IMR-90 (cell line): ENCODE measurements around the gene BCCIP. TPM values are rescaled to one million over a fixed set of nuclear protein-coding genes. Genes with fewer than 3 reads are reported as not detected.
A peak's percentile ranks its signal among the peaks of the same experiment; 100 is the strongest.

Experiments
- ATAC-seq: fragments of 200-7000 bp; cut with Tn5 transposase; 2 replicates; pipeline ENCODE4 v1.9.1; 2020; ENCODE audit warnings: low read depth, mild to moderate bottlenecking, moderate library complexity
- Bru-seq: library from RNA; stranded (reverse); fragments of 400-500 nt; gene quantifications from one replicate; lab custom pipeline; 2021; lab: Mats Ljungman, UMichigan
- BruChase-seq, 2 experiments: library from RNA; stranded (reverse); fragments of 400-500 nt; gene quantifications; one replicate each; lab custom pipeline; 2021; lab: Mats Ljungman, UMichigan
- BruUV-seq: library from RNA; stranded (reverse); fragments of 400-500 nt; replicated peaks from 2 replicates; lab custom pipeline; 2021; lab: Mats Ljungman, UMichigan
- CTCF ChIA-PET: fragments of 300-600 bp; formaldehyde crosslinking; extraction: SDS; loops from one replicate; lab custom pipeline; 2021; ENCODE audit warnings: antibody characterized with exemption; lab: Yijun Ruan, JAX
- POLR2A ChIA-PET: fragments of 300-600 bp; sonication (Branson Sonifier 250); formaldehyde crosslinking; loops from one replicate; lab custom pipeline; 2022; ENCODE audit warnings: antibody characterized with exemption; ENCODE audit not compliant: unreplicated experiment; lab: Charles Lee
- DNase-seq: peaks from one replicate; pipeline ENCODE4 v3.0.0; 2013
- H2AFZ ChIP-seq: replicated peaks from 2 replicates; pipeline ENCODE3; 2013; ENCODE audit warnings: low read length, mild to moderate bottlenecking; ENCODE audit not compliant: poor library complexity
- H2AK5ac ChIP-seq: 2 replicates; pipeline ENCODE4 v1.6.1; 2013; ENCODE audit warnings: low read depth, low read length, inconsistent platforms
- H2AK9ac ChIP-seq: replicated peaks from 2 replicates; pipeline ENCODE3; 2013; ENCODE audit warnings: mild to moderate bottlenecking, low read depth, low read length, moderate library complexity; ENCODE audit not compliant: poor library complexity
- H2BK120ac ChIP-seq: 2 replicates; pipeline ENCODE4 v1.6.1; 2013; ENCODE audit warnings: low read depth, low read length, inconsistent platforms
- H2BK15ac ChIP-seq: 3 replicates; pipeline ENCODE4 v1.6.1; 2013; ENCODE audit warnings: low read depth, low read length, inconsistent platforms
- H2BK20ac ChIP-seq: 2 replicates; pipeline ENCODE4 v1.6.1; 2013; ENCODE audit warnings: low read depth, mild to moderate bottlenecking, inconsistent platforms, low read length, moderate library complexity
- H2BK5ac ChIP-seq: 2 replicates; pipeline ENCODE4 v1.6.1; 2013; ENCODE audit warnings: mild to moderate bottlenecking, low read depth, low read length, inconsistent platforms; ENCODE audit not compliant: poor library complexity, severe bottlenecking
- H3K14ac ChIP-seq: replicated peaks from 2 replicates; pipeline ENCODE4 v1.6.1; 2013; ENCODE audit warnings: low read depth, low read length, inconsistent platforms
- H3K18ac ChIP-seq: 2 replicates; pipeline ENCODE4 v1.6.1; 2013; ENCODE audit warnings: low read depth, low read length, control low read depth
- H3K23ac ChIP-seq: 2 replicates; pipeline ENCODE4 v1.6.1; 2013; ENCODE audit warnings: low read depth, low read length, inconsistent platforms
- H3K27ac ChIP-seq: 2 replicates; pipeline ENCODE4 v1.5.1; 2013; ENCODE audit warnings: mild to moderate bottlenecking, control low read depth, low read length; ENCODE audit not compliant: insufficient read depth
- H3K27me3 ChIP-seq: 2 replicates; pipeline ENCODE4 v1.6.1; 2013; ENCODE audit warnings: low read length; ENCODE audit not compliant: control insufficient read depth, insufficient read depth
- H3K36me3 ChIP-seq: 2 replicates; pipeline ENCODE4 v1.6.1; 2013; ENCODE audit warnings: low read length, mixed read lengths; ENCODE audit not compliant: control insufficient read depth, insufficient read depth
- H3K4ac ChIP-seq: 2 replicates; pipeline ENCODE4 v1.6.1; 2013; ENCODE audit warnings: low read depth, low read length, inconsistent platforms
- H3K4me1 ChIP-seq: 2 replicates; pipeline ENCODE4 v1.6.1; 2013; ENCODE audit warnings: low read length, mixed read lengths; ENCODE audit not compliant: control insufficient read depth, insufficient read depth
- H3K4me2 ChIP-seq: 2 replicates; pipeline ENCODE4 v1.6.1; 2013; ENCODE audit warnings: low read depth, mild to moderate bottlenecking, control low read depth, low read length, moderate library complexity
- H3K4me3 ChIP-seq: 2 replicates; pipeline ENCODE4 v1.5.1; 2013; ENCODE audit warnings: low read depth, mild to moderate bottlenecking, control low read depth, low read length, moderate library complexity; ENCODE audit not compliant: insufficient read depth
- H3K56ac ChIP-seq: 2 replicates; pipeline ENCODE4 v1.6.1; 2013; ENCODE audit warnings: low read length, inconsistent platforms; ENCODE audit not compliant: insufficient read depth; ENCODE audit errors: extremely low read depth
- H3K79me1 ChIP-seq, 2 experiments: 2 replicates each; pipeline ENCODE4 v1.6.1; 2013; ENCODE audit warnings: low read length in 2 of 2, inconsistent platforms in 1 of 2, low read depth in 1 of 2
- H3K9ac ChIP-seq: 2 replicates; pipeline ENCODE4 v1.6.1; 2013; ENCODE audit warnings: low read depth, low read length, control low read depth
- H3K9me1 ChIP-seq: 2 replicates; pipeline ENCODE4 v1.6.1; 2013; ENCODE audit warnings: low read length, inconsistent platforms; ENCODE audit not compliant: insufficient read depth
- H3K9me3 ChIP-seq: 2 replicates; pipeline ENCODE4 v1.6.1; 2013; ENCODE audit warnings: low read length; ENCODE audit not compliant: control insufficient read depth, insufficient read depth
- H4K20me1 ChIP-seq: 2 replicates; pipeline ENCODE4 v1.6.1; 2013; ENCODE audit warnings: low read length, inconsistent platforms; ENCODE audit not compliant: insufficient read depth
- H4K5ac ChIP-seq: 2 replicates; pipeline ENCODE4 v1.6.1; 2013; ENCODE audit warnings: mild to moderate bottlenecking, low read depth, low read length, control low read depth
- H4K8ac ChIP-seq, 2 experiments: 2 replicates each; pipeline ENCODE4 v1.6.1; 2013; ENCODE audit warnings: low read depth in 2 of 2, low read length in 2 of 2, control low read depth in 1 of 2, inconsistent platforms in 1 of 2
- H4K91ac ChIP-seq: 2 replicates; pipeline ENCODE4 v1.6.1; 2013; ENCODE audit warnings: low read depth, low read length, inconsistent platforms; ENCODE audit not compliant: insufficient read depth
- BHLHE40 ChIP-seq: fragments of 150-350 bp; IDR thresholded peaks from 2 replicates; pipeline ENCODE4 v1.6.1; 2016; ENCODE audit warnings: mild to moderate bottlenecking, low read depth, low read length
- CHD1 ChIP-seq: IDR thresholded peaks from 2 replicates; pipeline ENCODE4 v1.6.1; 2012; ENCODE audit warnings: low read depth, low read length, improper control_type of control experiment
- MXI1 ChIP-seq: IDR thresholded peaks from 2 replicates; pipeline ENCODE4 v1.6.1; 2012; ENCODE audit warnings: low read depth, mild to moderate bottlenecking, low read length, moderate library complexity, borderline replicate concordance
- POLR2A ChIP-seq: IDR thresholded peaks from 2 replicates; pipeline ENCODE4 v1.6.1; 2012; ENCODE audit warnings: mild to moderate bottlenecking, low read depth, low read length
- SMC3 ChIP-seq: fragments of 150-350 bp; IDR thresholded peaks from 2 replicates; pipeline ENCODE4 v1.6.1; 2016; ENCODE audit warnings: low read depth, mild to moderate bottlenecking, antibody characterized with exemption, low read length, moderate library complexity
- WGBS, 2 experiments: methylation state at CpG; one replicate each; pipeline versions ENCODE4 v1.1.5 to v1.1.7; 2013; ENCODE audit warnings: missing lambda C conversion rate in 2 of 2; ENCODE audit not compliant: insufficient read length in 1 of 2; ENCODE audit errors: extremely low coverage in 2 of 2; 5-methylcytosine and 5-hydroxymethylcytosine counted together
- dilution Hi-C: fragments of 300-500 bp; cut with HindIII; formaldehyde crosslinking; loops from one replicate; pipeline ENCODE4 v1.14.3; 2018; ENCODE audit warnings: low sequenced_read_pairs; ENCODE audit not compliant: unreplicated experiment
- in situ Hi-C: fragments of 300-500 bp; cut with MboI; formaldehyde crosslinking; loops from 3 replicates; pipeline ENCODE4 v1.14.3; 2019; ENCODE audit warnings: low sequenced_read_pairs, inconsistent platforms, mixed read lengths
- intact Hi-C: fragments of 100-400 bp; cut with micrococcal nuclease; formaldehyde crosslinking; loops from 2 replicates; pipeline ENCODE4 v1.10.0; 2022
- long read RNA-seq: library from polyadenylated mRNA; unstranded; transcript quantifications from one replicate; pipeline ENCODE4 v2.0.0, GENCODE V29; 2021; ENCODE audit not compliant: unreplicated experiment
- polyA plus RNA-seq, 3 experiments: library from polyadenylated mRNA; depleted of rRNA; stranded (reverse); fragments of >200 nt; gene quantifications; 2 replicates each; pipeline ENCODE4 v1.2.3, GENCODE V29; 2012; ENCODE audit warnings: low replicate concordance in 1 of 3
- total RNA-seq: library from RNA; depleted of rRNA; stranded (reverse); fragments of >200 nt; gene quantifications from 2 replicates; pipeline ENCODE4 v1.2.3, GENCODE V29; 2012; rRNA removed

BCCIP gene
- total RNA-seq (31.9 and 65.8 TPM in 2 replicates), polyA plus RNA-seq (2012; rRNA removed) (42.4 and 49.2 TPM in 2 replicates), Bru-seq, nascent RNA (percentile 72 among the genes with signal in this experiment), BruChase-seq, experiment 1, labeled RNA remaining after a 6-hour chase (percentile 63 among the genes with signal in this experiment), BruChase-seq, experiment 2, labeled RNA remaining after a 2-hour chase (percentile 61 among the genes with signal in this experiment)
- polyA plus RNA-seq (2012; cell fraction: cytosol; rRNA removed), result 5.4 and 9.3 TPM in 2 replicates
- polyA plus RNA-seq (2012; cell fraction: nucleus; rRNA removed; ENCODE audit: low replicate concordance), result 3.4 and 15.5 TPM in 2 replicates
- long read RNA-seq, transcript BCCIP-201 (7 exons, 1,236 nt), result major isoform, 28 of 64 reads
- long read RNA-seq, transcript BCCIP-202 (7 exons, 2,337 nt), result minor isoform, 15 of 64 reads
- long read RNA-seq, transcript BCCIP-203 (8 exons, 1,433 nt), result minor isoform, 10 of 64 reads
- long read RNA-seq, partial matches to known transcripts, result 5 of 64 reads
- long read RNA-seq, other reads (novel, unspliced or antisense), result 6 of 64 reads

DNA sequence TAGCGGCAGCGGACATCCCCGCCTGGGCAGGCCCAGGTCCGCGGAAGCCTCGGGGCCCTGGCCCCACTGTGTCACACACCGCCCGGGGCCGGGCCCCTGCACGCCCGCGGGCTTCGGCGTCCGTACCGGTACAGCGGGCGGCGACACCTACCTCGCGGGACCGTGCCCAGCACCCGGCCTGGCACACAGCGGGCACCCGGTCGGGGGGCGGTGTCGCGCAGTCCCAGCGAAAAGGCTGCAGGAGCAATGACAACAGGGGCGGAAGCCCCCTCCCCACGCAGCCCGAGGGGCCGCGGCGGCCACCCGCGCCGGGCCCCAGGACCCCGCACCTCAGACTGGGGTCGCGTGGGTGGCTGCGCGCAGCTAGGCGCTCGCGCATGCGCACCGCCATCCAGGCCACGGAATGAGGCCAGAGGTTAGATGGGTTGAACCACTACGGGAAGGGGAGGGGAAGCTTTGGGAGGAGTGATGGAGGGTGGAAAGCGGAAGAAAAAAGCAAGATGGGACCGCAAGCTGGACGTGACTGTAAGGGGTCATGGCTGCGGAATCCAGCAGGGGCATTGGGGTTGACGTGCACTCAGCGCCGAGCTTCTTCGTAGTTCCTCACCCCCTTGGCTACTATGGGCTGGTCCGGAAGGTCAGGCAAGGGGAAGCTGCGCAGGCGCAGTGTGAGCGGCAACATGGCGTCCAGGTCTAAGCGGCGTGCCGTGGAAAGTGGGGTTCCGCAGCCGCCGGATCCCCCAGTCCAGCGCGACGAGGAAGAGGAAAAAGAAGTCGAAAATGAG is at the start of gene BCCIP, which contains the start of gene UROS:
Gene BCCIP, plus strand, starts transcription at position 669 of the 785 bp plus-strand sequence. Its CDS starts 12 bp downstream, at position 681.
Gene UROS, minus strand, starts transcription at position 381 of the 785 bp plus-strand sequence. CDS start 6,759 bp downstream, outside the sequence.
- in situ Hi-C loops, result no loop called here
- Histone ChIP-seq H3K4ac (peak within 1 kb of the TSS; percentile 100), H2AFZ (peak within 1 kb of the TSS; percentile 99), H2BK20ac (peak within 1 kb of the TSS; percentile 100), H2BK15ac (peak within 1 kb of the TSS; percentile 97), H2AK9ac (peak within 1 kb of the TSS; percentile 94), H3K4me3 (peak within 1 kb of the TSS; percentile 77), H4K8ac (peak within 1 kb of the TSS; percentile 75 to 100), H3K4me1 (peaks cover 6% of the 10 kb centered on the region; the same call in 1 of the 2 replicates), H3K18ac (peak within 1 kb of the TSS; percentile 96), H3K9me3 (no peaks in the 10 kb centered on the region), H3K27me3 (no peaks in the 10 kb centered on the region), H4K5ac (peak within 1 kb of the TSS; percentile 93), H2AK5ac (peak within 1 kb of the TSS; percentile 68; the same call in 1 of the 2 replicates), H3K27ac (peak within 1 kb of the TSS; percentile 86), H3K9me1 (no peaks in the 10 kb centered on the region), H3K23ac (peak within 1 kb of the TSS; percentile 100), H3K14ac (peak within 1 kb of the TSS; percentile 100), H3K36me3 (peaks cover 6% of the 10 kb centered on the region), H4K20me1 (peaks cover 13% of the 10 kb centered on the region; the same call in 1 of the 2 replicates), H3K56ac (peak within 1 kb of the TSS; percentile 99), H3K79me1 (peaks cover 21 to 43% of the 10 kb centered on the region in 2 experiments), H2BK5ac (peak within 1 kb of the TSS; percentile 99), H4K91ac (peak within 1 kb of the TSS; percentile 100), H3K4me2 (peak within 1 kb of the TSS; percentile 81), H2BK120ac (peak within 1 kb of the TSS; percentile 100), H3K9ac (peak within 1 kb of the TSS; percentile 86)
- POLR2A ChIA-PET, result no interaction called here
- 1% methylated on average over 16 of the region's 74 CpGs; no CpG with 5 or more reads in 1 of the 2 experiments for WGBS, 2 experiments
- CTCF ChIA-PET, result no interaction called here
- dilution Hi-C loops, result no loop called here
- DNase-seq (peak; percentile 87), ATAC-seq (peak; percentile 96)
- TF ChIP-seq MXI1, result peak; percentile 66; the same call in 1 of the 2 replicates
- TF ChIP-seq CHD1, result peak; percentile 99; the same call in 1 of the 2 replicates
- TF ChIP-seq BHLHE40, result peak; percentile 99
- peak; percentile 53 for TF ChIP-seq POLR2A
- no peak for TF ChIP-seq SMC3
- intact Hi-C loops, result no loop called here
- no TSS peak for BruUV-seq
